Nephron (organoid): ENCODE data around the gene CCER1.

Experiments
- H3K27ac Mint-ChIP-seq, 3 experiments: 2 replicates each; pipeline ENCODE4 v1.8.0; 2020; ENCODE audit warnings: mixed read lengths in 3 of 3, mild to moderate bottlenecking in 2 of 3, moderate library complexity in 1 of 3
- H3K27me3 Mint-ChIP-seq: 2 replicates; pipeline ENCODE4 v1.8.0; 2021; ENCODE audit warnings: low read depth, mild to moderate bottlenecking, moderate library complexity, mixed read lengths
- H3K36me3 Mint-ChIP-seq: 2 replicates; pipeline ENCODE4 v1.8.0; 2020; ENCODE audit warnings: low read depth, mixed read lengths
- H3K4me1 Mint-ChIP-seq: 2 replicates; pipeline ENCODE4 v1.8.0; 2020; ENCODE audit warnings: mixed read lengths
- H3K4me3 Mint-ChIP-seq, 3 experiments: 2 replicates each; pipeline ENCODE4 v1.8.0; 2020; ENCODE audit warnings: mild to moderate bottlenecking in 3 of 3, mixed read lengths in 3 of 3, moderate library complexity in 2 of 3
- H3K9me3 Mint-ChIP-seq: 2 replicates; pipeline ENCODE4 v1.8.0; 2020; ENCODE audit warnings: mixed read lengths
- TF ChIP-seq, protein P1 (sequence below), 3 experiments: fragments of 200-600 bp; sonication (generic); IDR thresholded peaks; one replicate each; pipeline ENCODE4 v1.5.0; 2021; ENCODE audit warnings: antibody characterized with exemption in 3 of 3; ENCODE audit not compliant: unreplicated experiment in 3 of 3

Gene CCER1

DNA sequence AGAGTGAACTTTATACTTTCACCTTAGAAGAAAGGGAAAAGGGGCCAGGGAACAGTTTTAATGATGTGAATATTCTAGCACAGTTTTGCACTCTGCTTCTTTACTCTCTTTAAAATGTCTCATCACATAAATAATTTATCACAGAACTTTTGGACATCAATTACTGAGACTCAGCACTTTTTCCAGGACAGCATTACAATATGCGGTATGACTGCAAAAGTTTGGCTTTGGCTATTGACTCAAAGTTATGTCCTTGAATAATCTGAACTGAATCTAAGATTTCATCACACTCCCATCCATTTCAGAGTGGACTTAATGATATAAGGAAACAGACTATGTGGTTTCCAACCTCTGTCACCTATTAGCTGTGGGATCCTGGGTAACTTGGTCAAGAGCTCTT, 11.7 kb downstream of the CCER1 start:
- no peaks in the 10 kb centered on the region for H3K27me3 Mint-ChIP-seq
- H3K4me1 Mint-ChIP-seq, result peaks cover 24% of the 10 kb centered on the region
- H3K9me3 Mint-ChIP-seq, result no peaks in the 10 kb centered on the region
- TF ChIP-seq, protein P1, sequence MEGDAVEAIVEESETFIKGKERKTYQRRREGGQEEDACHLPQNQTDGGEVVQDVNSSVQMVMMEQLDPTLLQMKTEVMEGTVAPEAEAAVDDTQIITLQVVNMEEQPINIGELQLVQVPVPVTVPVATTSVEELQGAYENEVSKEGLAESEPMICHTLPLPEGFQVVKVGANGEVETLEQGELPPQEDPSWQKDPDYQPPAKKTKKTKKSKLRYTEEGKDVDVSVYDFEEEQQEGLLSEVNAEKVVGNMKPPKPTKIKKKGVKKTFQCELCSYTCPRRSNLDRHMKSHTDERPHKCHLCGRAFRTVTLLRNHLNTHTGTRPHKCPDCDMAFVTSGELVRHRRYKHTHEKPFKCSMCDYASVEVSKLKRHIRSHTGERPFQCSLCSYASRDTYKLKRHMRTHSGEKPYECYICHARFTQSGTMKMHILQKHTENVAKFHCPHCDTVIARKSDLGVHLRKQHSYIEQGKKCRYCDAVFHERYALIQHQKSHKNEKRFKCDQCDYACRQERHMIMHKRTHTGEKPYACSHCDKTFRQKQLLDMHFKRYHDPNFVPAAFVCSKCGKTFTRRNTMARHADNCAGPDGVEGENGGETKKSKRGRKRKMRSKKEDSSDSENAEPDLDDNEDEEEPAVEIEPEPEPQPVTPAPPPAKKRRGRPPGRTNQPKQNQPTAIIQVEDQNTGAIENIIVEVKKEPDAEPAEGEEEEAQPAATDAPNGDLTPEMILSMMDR (IDR thresholded peaks at IDR 0.05; ENCODE audit: unreplicated experiment in 3 of 3), result no peak
- peak overlapping the region in 2 of 3 experiments; percentile 5 to 12 for H3K27ac Mint-ChIP-seq
- no peak overlapping the region for H3K4me3 Mint-ChIP-seq
- no peaks in the 10 kb centered on the region for H3K36me3 Mint-ChIP-seq

DNA sequence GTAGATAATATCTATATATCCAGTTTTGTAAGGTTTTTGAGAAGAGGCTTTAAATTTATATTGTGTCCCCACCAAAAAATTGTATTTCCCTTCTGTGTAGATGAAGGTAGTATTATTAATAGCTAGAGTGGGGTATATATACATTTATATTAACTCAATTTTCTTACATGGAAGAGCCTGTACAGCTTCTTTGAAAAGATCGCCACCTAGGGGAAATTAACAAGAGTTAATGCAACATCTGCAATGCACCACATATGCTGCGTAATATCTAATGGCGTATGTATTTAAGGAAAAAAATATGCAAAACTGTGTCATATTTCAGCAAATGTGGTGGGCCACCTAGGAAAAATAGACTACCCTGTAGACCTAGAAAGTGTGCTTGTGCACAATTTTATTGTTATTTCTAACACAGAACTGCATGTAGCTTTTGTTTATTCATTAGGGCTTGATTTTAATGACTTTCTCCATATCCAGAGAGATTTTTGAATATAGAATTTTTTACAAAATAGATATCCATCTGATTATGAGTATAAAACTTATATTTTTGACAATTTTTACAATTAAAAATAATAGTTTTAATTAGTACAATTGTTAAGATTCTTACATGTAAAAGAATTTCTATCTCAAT, 14.0 kb downstream of the CCER1 start:
- H3K9me3 Mint-ChIP-seq, result peaks cover 3% of the 10 kb centered on the region
- H3K27me3 Mint-ChIP-seq, result no peaks in the 10 kb centered on the region
- TF ChIP-seq, protein P1 (IDR thresholded peaks at IDR 0.05; ENCODE audit: unreplicated experiment in 3 of 3), result peak; percentile 61 to 73 (median 69)
- H3K36me3 Mint-ChIP-seq, result no peaks in the 10 kb centered on the region
- peaks cover 27% of the 10 kb centered on the region for H3K4me1 Mint-ChIP-seq
- no peak overlapping the region for H3K4me3 Mint-ChIP-seq
- H3K27ac Mint-ChIP-seq, result no peak overlapping the region

DNA sequence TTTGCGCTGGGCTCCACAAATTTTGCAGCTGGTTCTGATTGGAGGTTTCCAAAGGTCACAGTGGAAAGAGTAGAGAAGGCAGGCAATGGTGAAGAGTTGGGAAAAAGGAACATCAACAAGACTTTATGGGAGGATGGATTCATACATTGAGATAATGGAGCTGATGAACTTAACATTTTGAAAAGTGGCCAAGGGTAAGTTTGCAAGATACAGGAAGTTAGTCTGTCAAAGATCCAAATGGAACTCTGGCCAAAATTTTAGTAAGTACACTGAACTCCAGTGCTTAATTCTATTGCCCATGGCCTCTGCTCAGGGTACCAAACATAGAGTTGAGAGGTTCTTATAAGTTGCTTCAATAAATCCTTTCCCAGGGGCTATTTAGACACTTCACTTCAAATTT, 15.6 kb downstream of the CCER1 start:
- Mint-ChIP-seq H3K4me1 (peaks cover 27% of the 10 kb centered on the region), H3K27me3 (no peaks in the 10 kb centered on the region), H3K9me3 (peaks cover 7% of the 10 kb centered on the region), H3K36me3 (no peaks in the 10 kb centered on the region), H3K27ac (peak overlapping the region; percentile 22 to 85 (median 61)), H3K4me3 (no peak overlapping the region)
- TF ChIP-seq, protein P1 (IDR thresholded peaks at IDR 0.05; ENCODE audit: unreplicated experiment in 3 of 3), result no peak

DNA sequence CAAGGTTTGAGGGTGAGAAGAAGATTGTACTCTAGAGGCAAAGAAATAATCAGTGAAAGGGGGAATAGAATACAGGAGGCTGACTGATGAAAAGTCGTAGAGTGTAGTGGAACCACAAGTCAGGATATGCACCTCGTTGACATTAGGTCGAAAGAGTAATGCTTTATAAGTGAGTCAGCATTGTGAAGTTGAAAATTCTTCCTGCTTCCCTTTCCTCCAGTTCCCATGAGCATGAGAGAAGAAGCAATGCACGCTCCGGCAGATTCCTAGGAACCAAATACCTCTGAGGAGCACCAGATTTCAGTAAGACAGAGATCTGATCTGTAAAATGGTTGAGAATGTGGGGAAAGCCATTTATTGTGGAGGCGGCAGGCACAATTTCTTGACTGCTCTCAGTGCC, 16.5 kb downstream of the CCER1 start:
- H3K36me3 Mint-ChIP-seq, result no peaks in the 10 kb centered on the region
- H3K9me3 Mint-ChIP-seq, result peaks cover 12% of the 10 kb centered on the region
- TF ChIP-seq, protein P1 (IDR thresholded peaks at IDR 0.05; ENCODE audit: unreplicated experiment in 3 of 3), result no peak
- no peak overlapping the region for H3K4me3 Mint-ChIP-seq
- peaks cover 27% of the 10 kb centered on the region for H3K4me1 Mint-ChIP-seq
- H3K27ac Mint-ChIP-seq, result peak overlapping the region in 2 of 3 experiments; percentile 43 to 61
- no peaks in the 10 kb centered on the region for H3K27me3 Mint-ChIP-seq

DNA sequence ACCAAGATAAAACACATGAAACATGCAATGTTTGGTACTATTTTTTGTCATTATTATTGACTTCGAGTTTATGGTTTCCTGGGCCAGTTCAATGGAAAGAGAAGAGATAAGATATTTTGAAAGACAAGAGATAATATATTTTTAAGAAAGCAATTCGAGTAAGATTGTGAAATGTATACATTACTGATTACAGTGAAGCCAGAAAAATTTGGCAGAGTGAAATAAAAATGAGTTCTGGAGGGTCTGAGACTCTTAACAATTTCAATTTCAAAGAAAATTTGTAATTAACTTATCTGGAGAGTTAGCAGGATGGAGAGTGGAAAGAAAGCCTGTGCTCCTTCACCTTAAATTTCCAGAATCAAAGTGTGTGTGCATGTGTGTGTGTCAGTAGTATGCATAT, 17.3 kb downstream of the CCER1 start:
- Mint-ChIP-seq H3K27me3 (no peaks in the 10 kb centered on the region), H3K9me3 (peaks cover 18% of the 10 kb centered on the region), H3K36me3 (no peaks in the 10 kb centered on the region), H3K4me3 (no peak overlapping the region), H3K27ac (peak overlapping the region in 2 of 3 experiments; percentile 61 to 71), H3K4me1 (peaks cover 22% of the 10 kb centered on the region)
- TF ChIP-seq, protein P1 (IDR thresholded peaks at IDR 0.05; ENCODE audit: unreplicated experiment in 3 of 3), result no peak
